Activated naive CD4-positive, alpha-beta T cell treated with anti-CD3 and anti-CD28 coated beads for 36 hours (primary cell): Measurements from ENCODE around the gene FDX1. TPM values are rescaled to one million over a fixed set of nuclear protein-coding genes. Genes with fewer than 3 reads are reported as not detected.
"Not testable (repeated sequence)": the region's sequence is repeated elsewhere in the genome, so short reads cannot be mapped to it uniquely, and the experiment has no call there.

Experiments used
- CTCF ChIA-PET: fragments of 350-600 bp; sonication (Branson Sonifier 250); formaldehyde crosslinking; loops from one replicate; lab custom pipeline; 2021; ENCODE audit warnings: antibody characterized with exemption; lab: Charles Lee
- DNase-seq: peaks from one replicate; pipeline ENCODE4 v3.0.0-alpha.2; 2020
- H3K27ac Mint-ChIP-seq: one replicate; pipeline ENCODE4 v1.8.0; 2021; ENCODE audit warnings: mild to moderate bottlenecking, mixed read lengths
- H3K27me3 Mint-ChIP-seq: one replicate; pipeline ENCODE4 v1.8.0; 2021; ENCODE audit warnings: low read depth, mixed read lengths
- H3K36me3 Mint-ChIP-seq: one replicate; pipeline ENCODE4 v1.8.0; 2021; ENCODE audit warnings: low read depth, mixed read lengths
- H3K4me1 Mint-ChIP-seq: one replicate; pipeline ENCODE4 v1.8.0; 2021; ENCODE audit warnings: low read depth, mixed read lengths
- H3K4me3 Mint-ChIP-seq: one replicate; pipeline ENCODE4 v1.8.0; 2021; ENCODE audit warnings: mild to moderate bottlenecking, moderate library complexity, mixed read lengths
- H3K9me3 Mint-ChIP-seq: one replicate; pipeline ENCODE4 v1.8.0; 2021; ENCODE audit warnings: mixed read lengths
- intact Hi-C: fragments of 100-400 bp; cut with micrococcal nuclease; formaldehyde crosslinking; loops from one replicate; pipeline ENCODE4 v1.15.1; 2023
- total RNA-seq, 2 experiments: library from RNA; stranded (reverse); gene quantifications; one replicate each; pipeline ENCODE4 v1.2.3, GENCODE V29; 2021

Gene FDX1
- total RNA-seq, 2 experiments from 2014 or later, result 12.3 to 13.4 TPM

DNA sequence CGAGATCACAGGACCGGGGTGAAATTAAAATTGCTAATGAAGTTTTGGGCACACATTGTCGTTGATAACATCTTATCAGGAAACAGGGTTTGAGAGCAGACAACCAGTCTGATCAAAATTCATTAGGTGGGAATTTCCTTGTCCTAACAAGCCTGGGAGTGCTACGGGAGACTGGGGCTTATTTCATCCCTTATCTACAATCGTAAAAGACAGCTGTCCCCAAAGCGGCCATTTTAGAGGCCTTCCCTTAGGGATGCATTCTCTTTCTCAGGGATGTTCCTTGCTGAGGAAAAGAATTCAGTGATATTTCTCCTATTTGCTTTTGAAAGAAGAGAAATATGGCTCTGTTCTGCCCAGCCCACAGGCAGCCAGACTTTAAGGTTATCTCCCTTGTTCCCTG lies 8.1 kb upstream of the FDX1 start:
- H3K4me3 Mint-ChIP-seq, H3K27ac Mint-ChIP-seq, CTCF ChIA-PET, H3K4me1 Mint-ChIP-seq, H3K36me3 Mint-ChIP-seq, DNase-seq, intact Hi-C loops, H3K27me3 Mint-ChIP-seq, H3K9me3 Mint-ChIP-seq: not testable (repeated sequence)

DNA sequence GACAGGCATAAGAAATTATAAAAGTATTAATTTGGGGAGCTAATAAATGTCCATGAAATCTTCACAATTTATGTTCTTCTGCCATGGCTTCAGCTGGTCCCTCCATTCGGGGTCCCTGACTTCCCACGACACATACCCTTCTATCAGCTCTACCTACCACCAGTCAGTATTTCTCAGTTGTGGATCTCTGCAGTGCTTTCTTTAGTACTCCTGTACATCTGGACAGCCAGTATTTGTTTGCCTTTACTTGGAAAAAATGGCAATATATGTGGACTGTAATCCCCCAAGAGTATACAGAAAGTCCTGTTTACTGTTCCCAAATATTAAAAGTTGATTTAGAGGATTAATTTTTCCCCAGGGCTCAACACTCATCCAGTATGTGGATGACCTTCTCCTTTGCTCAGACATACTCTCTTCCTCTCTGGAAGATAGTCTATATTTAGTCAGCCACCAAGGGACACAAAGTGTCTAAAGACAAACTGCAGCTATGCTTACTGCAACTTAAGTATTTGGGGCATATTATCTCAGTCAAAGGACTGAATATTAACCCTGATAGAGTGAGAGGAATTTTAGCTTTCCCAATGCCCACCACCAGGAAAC lies 7.3 kb upstream of the FDX1 start:
- no peaks in the 10 kb centered on the region for H3K36me3 Mint-ChIP-seq
- H3K27me3 Mint-ChIP-seq, result no peaks in the 10 kb centered on the region
- H3K4me1 Mint-ChIP-seq, result no peaks in the 10 kb centered on the region
- DNase-seq, result no peak
- no peak overlapping the region for H3K4me3 Mint-ChIP-seq
- CTCF ChIA-PET, result no interaction called here
- H3K9me3 Mint-ChIP-seq, result peaks cover 3% of the 10 kb centered on the region
- no peak overlapping the region for H3K27ac Mint-ChIP-seq
- intact Hi-C loops, result no loop called here

DNA sequence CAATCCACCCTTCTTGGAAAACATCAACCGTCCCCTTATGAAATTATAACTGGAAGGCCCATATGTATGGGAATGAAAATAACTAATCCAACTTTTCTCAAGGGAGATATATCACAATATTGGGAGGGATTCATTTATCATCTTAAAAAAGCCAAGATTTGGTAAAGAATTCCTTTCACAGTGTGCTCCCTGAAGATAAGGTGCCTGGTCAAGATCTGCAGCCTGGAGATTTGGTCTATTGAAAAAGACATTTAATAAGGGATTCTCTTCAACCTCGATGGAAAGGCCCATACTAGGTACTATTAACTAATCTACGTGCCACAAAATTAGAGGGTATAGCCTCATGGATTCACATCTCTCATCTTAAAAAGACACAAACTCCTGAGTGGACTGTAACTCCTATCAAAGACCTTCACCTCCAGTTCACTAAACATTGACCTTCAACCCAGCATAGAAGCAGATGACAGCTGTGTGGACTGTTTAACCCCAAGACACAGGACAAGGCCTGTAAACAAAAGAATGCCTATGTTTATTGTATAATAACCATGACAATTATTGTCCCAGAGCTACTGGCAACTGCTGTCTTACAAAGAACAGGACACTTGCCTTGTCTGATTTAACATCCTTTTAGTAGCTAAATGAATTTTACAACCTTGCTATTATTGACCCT lies 4.8 kb upstream of the FDX1 start:
- H3K27me3 Mint-ChIP-seq, result no peaks in the 10 kb centered on the region
- no peak overlapping the region for H3K27ac Mint-ChIP-seq
- CTCF ChIA-PET, result interaction anchor here (0.6 to 1.1 kb wide), 4 partner anchors 10 to 259 kb away, joined by 3 read pairs; no protein-coding TSS in a partner anchor
- intact Hi-C loops, result loop anchor here (5.0 kb wide), 1 partner anchor 333 kb away; the partner anchor contains the start of gene ZC3H12C
- H3K9me3 Mint-ChIP-seq, result peaks cover 3% of the 10 kb centered on the region
- no peak for DNase-seq
- no peak overlapping the region for H3K4me3 Mint-ChIP-seq
- no peaks in the 10 kb centered on the region for H3K36me3 Mint-ChIP-seq
- peaks cover 9% of the 10 kb centered on the region for H3K4me1 Mint-ChIP-seq

DNA sequence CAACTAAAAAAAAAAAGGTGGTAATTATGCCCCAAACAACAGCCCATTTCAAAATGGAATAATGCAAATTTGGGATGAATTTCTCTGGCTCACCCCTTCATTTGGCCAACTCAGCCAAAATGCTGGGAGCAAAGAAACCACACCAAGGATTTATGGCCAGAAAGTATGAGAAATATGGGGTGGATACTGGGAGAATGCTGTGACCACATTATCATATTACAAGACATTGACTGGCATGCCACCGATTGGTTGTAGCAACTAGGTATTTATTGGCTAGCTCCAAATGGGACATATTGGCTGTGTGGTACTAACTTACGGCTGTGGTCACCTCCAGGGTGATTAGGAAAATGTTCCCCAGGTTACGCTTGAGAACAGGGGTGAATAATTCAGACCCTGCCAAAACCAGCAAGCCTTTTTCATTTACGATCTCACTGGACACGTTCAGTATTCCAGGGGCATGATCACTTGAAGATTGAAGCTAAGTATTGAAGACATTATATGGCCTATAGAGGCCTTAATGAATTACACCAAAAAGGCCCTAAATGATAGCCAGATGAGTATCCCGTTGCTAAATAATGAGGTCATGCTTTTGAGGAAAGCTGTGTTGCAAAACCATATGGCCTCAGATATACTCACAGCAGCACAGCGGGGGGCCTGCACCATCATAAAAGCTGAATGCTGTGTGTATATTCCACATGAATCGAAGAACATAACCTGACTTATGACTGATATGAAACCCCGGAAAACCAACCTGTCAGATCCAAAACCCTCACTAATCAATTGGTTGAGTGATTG lies 3.8 kb upstream of the FDX1 start:
- intact Hi-C loops, result loop anchor here (5.0 kb wide), 1 partner anchor 334 kb away; the partner anchor contains the start of gene ZC3H12C

DNA sequence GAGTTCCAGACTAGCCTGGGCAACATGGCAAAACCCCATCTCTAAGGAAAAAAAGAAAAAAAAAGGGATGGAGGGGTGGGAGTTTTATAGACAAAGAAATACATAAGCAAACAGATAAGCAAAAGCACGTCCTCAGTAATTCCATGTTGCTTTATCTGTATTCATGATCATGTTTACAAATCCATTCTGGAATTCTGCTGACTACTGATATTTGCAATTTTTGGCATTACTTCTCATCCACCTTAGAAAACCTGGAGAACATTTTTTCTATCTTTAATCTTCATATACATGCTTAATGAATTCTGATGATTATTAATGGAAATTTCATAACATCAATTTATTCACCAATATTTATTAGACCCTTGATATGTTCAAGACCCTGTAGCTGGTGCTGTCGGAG lies 1.7 kb upstream of the FDX1 start:
- no peaks in the 10 kb centered on the region for H3K9me3 Mint-ChIP-seq
- peaks cover 28% of the 10 kb centered on the region for H3K4me1 Mint-ChIP-seq
- no peak for DNase-seq
- CTCF ChIA-PET, result interaction anchor here (2.6 to 2.8 kb wide), 2 partner anchors 78 to 227 kb away, joined by 7 to 16 read pairs; no protein-coding TSS in a partner anchor
- H3K4me3 Mint-ChIP-seq, result no peak overlapping the region
- H3K27me3 Mint-ChIP-seq, result no peaks in the 10 kb centered on the region
- no peaks in the 10 kb centered on the region for H3K36me3 Mint-ChIP-seq
- intact Hi-C loops, result loop anchor here (5.0 kb wide), 1 partner anchor 336 kb away; the partner anchor contains the start of gene ZC3H12C
- no peak overlapping the region for H3K27ac Mint-ChIP-seq

More for the DNA sequence above, 3.8 kb upstream of the FDX1 start:
- Mint-ChIP-seq H3K27ac (no peak overlapping the region), H3K36me3 (no peaks in the 10 kb centered on the region), H3K9me3 (peaks cover 3% of the 10 kb centered on the region), H3K4me3 (no peak overlapping the region), H3K27me3 (no peaks in the 10 kb centered on the region), H3K4me1 (peaks cover 9% of the 10 kb centered on the region)
- DNase-seq, result no peak
- CTCF ChIA-PET, result interaction anchor here (0.6 to 1.1 kb wide), 4 partner anchors 9 to 554 kb away, joined by 3 read pairs; no protein-coding TSS in a partner anchor

DNA sequence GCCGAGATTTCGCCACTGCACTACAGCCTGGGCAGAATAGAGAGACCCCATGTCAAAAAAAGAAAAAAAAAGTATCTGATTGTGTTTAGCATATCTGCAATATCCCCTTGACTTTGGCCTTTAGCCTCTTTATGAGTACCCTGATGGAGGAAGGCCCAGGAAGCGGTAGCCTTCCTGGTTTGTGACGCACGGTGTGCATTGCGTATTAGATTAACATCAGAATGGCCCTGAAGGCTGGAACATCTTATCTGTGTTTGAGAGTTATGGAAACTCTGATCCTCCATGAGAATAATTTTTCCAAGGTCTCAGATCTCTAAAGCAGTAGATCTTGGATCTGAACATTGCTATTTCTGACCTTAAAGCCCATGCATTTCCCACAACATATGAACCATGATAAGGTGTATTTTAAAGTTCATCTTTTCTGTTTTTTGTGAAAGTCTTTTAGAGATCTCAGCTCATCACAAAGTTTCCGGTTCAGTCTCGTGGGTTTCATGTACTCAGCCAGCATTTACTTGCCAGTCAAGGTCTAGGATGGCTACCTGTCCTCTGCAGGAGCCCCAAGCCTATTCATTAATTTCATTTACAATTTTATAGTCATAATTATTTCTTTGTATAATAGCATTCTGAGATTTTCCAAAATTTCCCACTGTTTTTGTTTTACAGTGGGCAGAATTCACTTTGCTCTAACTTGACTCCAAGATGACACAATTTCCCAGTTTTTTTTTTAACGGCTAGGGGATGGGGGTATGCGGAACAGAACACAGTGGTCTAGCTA lies 605 bp upstream of the FDX1 start:
- Mint-ChIP-seq H3K27me3 (no peaks in the 10 kb centered on the region), H3K27ac (peak overlapping the region; percentile 78), H3K4me1 (peaks cover 39% of the 10 kb centered on the region), H3K36me3 (no peaks in the 10 kb centered on the region), H3K9me3 (no peaks in the 10 kb centered on the region), H3K4me3 (peak overlapping the region; percentile 73)
- DNase-seq, result peak; percentile 19
- intact Hi-C loops, result loop anchor here (1.0 to 5.0 kb wide), 2 partner anchors 80 to 337 kb away; partner anchors contain the start of gene ZC3H12C
- CTCF ChIA-PET, result interaction anchor here (0.6 to 2.8 kb wide), 4 partner anchors 52 to 228 kb away, joined by 3 to 16 read pairs (median 7); no protein-coding TSS in a partner anchor

DNA sequence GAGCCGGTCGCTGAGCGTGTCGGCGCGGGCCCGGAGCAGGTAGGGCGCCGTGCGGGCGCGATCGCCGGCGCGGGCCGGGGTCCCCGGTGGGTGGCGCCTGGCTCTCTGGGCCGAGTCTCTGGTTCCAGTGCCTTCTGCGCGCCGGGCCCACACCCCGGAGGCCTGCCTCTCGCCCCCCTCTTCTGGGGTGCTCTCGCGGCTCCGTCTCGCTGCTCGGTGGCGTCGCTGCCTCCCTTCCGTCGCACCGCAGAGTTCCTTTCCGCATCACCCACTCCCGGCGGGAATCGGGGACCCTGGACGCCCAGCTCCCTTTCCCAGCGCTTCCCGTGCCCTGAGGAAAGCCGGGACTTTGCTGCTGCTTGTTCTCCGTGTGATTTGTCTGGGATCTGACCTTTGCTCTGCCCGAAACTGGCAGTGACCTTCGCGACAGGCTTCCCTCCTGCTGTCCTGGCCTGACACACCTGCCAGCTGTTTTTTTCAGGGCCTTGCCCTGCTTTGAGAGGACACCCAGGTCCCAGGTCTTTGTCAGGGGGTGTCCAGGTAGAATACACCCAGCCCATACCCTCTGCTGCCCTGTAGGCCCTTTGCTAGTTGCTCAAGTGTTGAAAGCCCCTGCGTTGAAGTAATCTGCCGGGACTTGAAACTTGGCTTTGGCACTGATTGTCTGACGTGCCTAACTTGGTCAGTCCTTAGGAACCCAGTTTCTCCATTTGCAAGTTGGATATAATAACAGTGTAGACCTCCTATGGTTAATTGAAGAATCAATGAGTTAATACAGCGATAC lies 711 bp downstream of the FDX1 start:
- Mint-ChIP-seq H3K27me3 (no peaks in the 10 kb centered on the region), H3K4me3 (peak overlapping the region; percentile 98), H3K36me3 (no peaks in the 10 kb centered on the region), H3K4me1 (peaks cover 46% of the 10 kb centered on the region), H3K9me3 (no peaks in the 10 kb centered on the region), H3K27ac (peak overlapping the region; percentile 93)
- DNase-seq, result peak; percentile 41
- CTCF ChIA-PET, result interaction anchor here (0.5 to 3.1 kb wide), 11 partner anchors 16 to 479 kb away, joined by 3 to 16 read pairs (median 4); no protein-coding TSS in a partner anchor
- intact Hi-C loops, result loop anchor here (1.0 to 5.0 kb wide), 3 partner anchors 57 to 947 kb away; partner anchors contain the start of genes POU2AF1 and RDX

DNA sequence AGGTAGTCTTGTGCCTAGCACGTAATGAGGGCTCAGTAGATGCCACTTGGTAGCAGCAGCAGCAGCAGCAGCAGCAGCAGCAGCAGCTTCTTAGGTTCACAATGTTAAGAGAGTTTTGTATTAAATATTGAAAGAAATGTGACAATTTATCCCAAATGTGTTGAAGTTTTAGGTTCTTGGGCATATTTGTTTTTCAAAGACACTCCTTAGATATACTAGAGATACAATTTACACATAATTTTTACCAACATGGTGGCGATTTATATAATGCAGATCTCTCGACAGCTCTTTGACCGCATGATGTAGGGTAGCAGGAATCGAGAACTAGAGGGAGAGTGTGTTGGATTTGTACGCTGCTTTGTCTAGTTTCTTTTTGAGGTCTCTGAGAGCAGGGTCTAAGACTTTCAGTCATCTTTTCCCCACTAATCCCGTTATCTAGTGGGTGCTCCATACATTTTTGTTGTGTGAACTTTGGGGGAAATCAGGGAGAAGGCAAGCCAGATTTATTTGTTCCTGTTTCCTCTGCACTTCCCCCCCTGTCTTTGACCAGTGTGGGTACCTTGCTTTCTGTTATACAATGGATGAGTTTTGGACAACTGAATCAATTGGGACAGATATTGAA lies 1.4 kb downstream of the FDX1 start:
- CTCF ChIA-PET, result interaction anchor here (0.5 to 3.1 kb wide), 11 partner anchors 16 to 479 kb away, joined by 3 to 17 read pairs (median 4); no protein-coding TSS in a partner anchor
- peak overlapping the region; percentile 93 for H3K27ac Mint-ChIP-seq
- no peaks in the 10 kb centered on the region for H3K36me3 Mint-ChIP-seq
- intact Hi-C loops, result loop anchor here (1.0 to 5.0 kb wide), 3 partner anchors 58 to 946 kb away; partner anchors contain the start of genes POU2AF1 and RDX
- peaks cover 50% of the 10 kb centered on the region for H3K4me1 Mint-ChIP-seq
- H3K27me3 Mint-ChIP-seq, result no peaks in the 10 kb centered on the region
- H3K4me3 Mint-ChIP-seq, result peak overlapping the region; percentile 98
- H3K9me3 Mint-ChIP-seq, result no peaks in the 10 kb centered on the region
- DNase-seq, result peak; percentile 12

DNA sequence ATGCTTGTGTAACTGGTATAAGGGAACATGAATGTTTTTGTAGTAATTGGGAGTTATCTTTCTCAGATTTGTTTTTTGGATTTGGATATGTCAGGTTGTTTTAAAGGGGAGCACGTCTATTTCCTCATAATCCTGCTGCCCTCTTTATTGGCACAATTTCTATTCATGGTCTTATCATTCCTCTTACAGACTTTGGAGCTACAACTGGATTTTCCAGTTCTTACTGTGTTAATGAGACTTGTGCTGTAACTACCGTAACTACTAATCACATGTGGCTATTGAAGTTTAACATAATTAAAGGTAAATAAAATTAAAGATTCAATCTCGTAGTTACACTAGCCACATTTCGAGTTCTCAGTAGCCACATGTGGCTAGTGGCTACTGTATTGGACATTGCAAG lies 1.9 kb downstream of the FDX1 start:
- CTCF ChIA-PET, result interaction anchor here (1.6 to 4.0 kb wide), 6 partner anchors 15 to 233 kb away, joined by 3 to 17 read pairs (median 8); no protein-coding TSS in a partner anchor
- no peaks in the 10 kb centered on the region for H3K36me3 Mint-ChIP-seq
- peak overlapping the region; percentile 98 for H3K4me3 Mint-ChIP-seq
- H3K27ac Mint-ChIP-seq, result peak overlapping the region; percentile 93
- no peak for DNase-seq
- no peaks in the 10 kb centered on the region for H3K27me3 Mint-ChIP-seq
- H3K4me1 Mint-ChIP-seq, result peaks cover 53% of the 10 kb centered on the region
- H3K9me3 Mint-ChIP-seq, result no peaks in the 10 kb centered on the region
- intact Hi-C loops, result loop anchor here (1.0 to 5.0 kb wide), 3 partner anchors 58 to 946 kb away; partner anchors contain the start of genes POU2AF1 and RDX

DNA sequence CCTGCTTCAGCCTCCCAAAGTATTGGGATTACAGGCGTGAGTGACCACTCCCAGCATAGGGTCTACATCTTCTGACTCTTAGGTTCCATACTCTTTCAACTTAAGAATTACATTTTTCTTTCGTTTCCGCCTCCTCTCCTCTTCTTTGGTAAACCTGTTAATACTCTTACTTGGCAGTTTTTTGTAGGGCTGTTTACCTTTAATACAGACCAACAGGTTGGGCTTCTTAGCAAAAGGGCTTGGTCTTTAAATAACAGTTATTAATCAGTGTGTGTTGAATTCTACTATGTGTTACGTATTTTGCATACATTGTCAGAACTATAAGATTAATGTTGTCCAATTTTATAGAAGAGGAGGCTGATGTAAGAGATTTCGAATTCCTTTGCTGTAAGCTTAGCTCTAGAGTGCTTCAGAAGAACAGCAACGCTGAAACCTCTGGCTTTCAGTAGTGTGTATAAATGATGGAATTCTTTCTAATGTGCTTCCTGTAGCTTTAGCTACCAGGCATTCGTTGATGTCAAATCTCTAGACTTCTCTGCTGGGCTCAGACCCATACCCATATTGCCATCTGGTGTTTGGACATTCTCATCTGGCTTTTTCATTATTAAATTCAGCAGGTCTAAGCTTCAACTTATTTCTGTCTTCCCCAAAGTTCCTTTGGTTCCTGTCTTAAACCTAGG lies 3.1 kb downstream of the FDX1 start:
- Mint-ChIP-seq H3K27ac (no peak overlapping the region), H3K9me3 (no peaks in the 10 kb centered on the region), H3K36me3 (peaks cover 7% of the 10 kb centered on the region), H3K4me3 (no peak overlapping the region), H3K4me1 (peaks cover 57% of the 10 kb centered on the region), H3K27me3 (no peaks in the 10 kb centered on the region)
- intact Hi-C loops, result loop anchor here (1.0 to 5.0 kb wide), 5 partner anchors 57 to 944 kb away; partner anchors contain the start of gene POU2AF1
- CTCF ChIA-PET, result interaction anchor here (0.7 to 4.0 kb wide), 13 partner anchors 14 to 489 kb away, joined by 3 to 19 read pairs (median 3); no protein-coding TSS in a partner anchor
- no peak for DNase-seq
